ENCODE results near the gene KEAP1.
"Not testable (repeated sequence)": the region's sequence is repeated elsewhere in the genome, so short reads cannot be mapped to it uniquely, and the experiment has no call there.

Gene KEAP1

GRCh38 chr19:10543420-10544241 lies 40.5 kb upstream of the KEAP1 start, which contains the start of gene ATG4D:
TSS of gene ATG4D (plus strand) at chr19:10543904. CDS start at chr19:10544091, 187 bp downstream.
- H3K4me1 ChIP-seq (ENCODE audit: control insufficient read depth, insufficient read depth, low read length): peaks cover 4% of the 10 kb centered on the region; the same call in 1 of the 2 replicates
- DNase-seq (ENCODE audit: low read depth, low spot score): no peak
- H3K9me3 ChIP-seq (ENCODE audit: control insufficient read depth, insufficient read depth, low read length): no peaks in the 10 kb centered on the region
- H3K36me3 ChIP-seq (ENCODE audit: control insufficient read depth, insufficient read depth, low read length): peaks cover 10% of the 10 kb centered on the region
- H3K27me3 ChIP-seq (ENCODE audit: control insufficient read depth, insufficient read depth, low read length): no peaks in the 10 kb centered on the region
- H3K4me3 ChIP-seq (ENCODE audit: low read length): peak within 1 kb of the TSS; percentile 98
- H3K27ac ChIP-seq (ENCODE audit: low read length): no peak within 1 kb of the TSS
- WGBS (ENCODE audit: insufficient coverage, insufficient read length): no CpG with 5 or more reads among the region's 79 CpGs

GRCh38 chr19:10543059-10543419 lies 39.9 kb upstream of the KEAP1 start:
- Histone ChIP-seq H3K4me1 (ENCODE audit: control insufficient read depth, insufficient read depth, low read length) (peaks cover 4% of the 10 kb centered on the region; the same call in 1 of the 2 replicates), H3K27ac (ENCODE audit: low read length) (no peak overlapping the region), H3K4me3 (ENCODE audit: low read length) (peak overlapping the region; percentile 98; the same call in 1 of the 2 replicates), H3K9me3 (ENCODE audit: control insufficient read depth, insufficient read depth, low read length) (no peaks in the 10 kb centered on the region), H3K27me3 (ENCODE audit: control insufficient read depth, insufficient read depth, low read length) (no peaks in the 10 kb centered on the region), H3K36me3 (ENCODE audit: control insufficient read depth, insufficient read depth, low read length) (peaks cover 6% of the 10 kb centered on the region)
- WGBS (ENCODE audit: insufficient coverage, insufficient read length): no CpG with 5 or more reads among the region's 8 CpGs
- DNase-seq (ENCODE audit: low read depth, low spot score): no peak

GRCh38 chr19:10539016-10539415 lies 35.9 kb upstream of the KEAP1 start:
- H3K4me1 ChIP-seq (ENCODE audit: control insufficient read depth, insufficient read depth, low read length); H3K9me3 ChIP-seq (ENCODE audit: control insufficient read depth, insufficient read depth, low read length); DNase-seq (ENCODE audit: low read depth, low spot score); H3K36me3 ChIP-seq (ENCODE audit: control insufficient read depth, insufficient read depth, low read length); H3K4me3 ChIP-seq (ENCODE audit: low read length); H3K27me3 ChIP-seq (ENCODE audit: control insufficient read depth, insufficient read depth, low read length); H3K27ac ChIP-seq (ENCODE audit: low read length): not testable (repeated sequence)
- WGBS (ENCODE audit: insufficient coverage, insufficient read length): no CpG with 5 or more reads among the region's 9 CpGs

- WGBS (ENCODE audit: insufficient coverage, insufficient read length): no CpG with 5 or more reads among the region's 20 CpGs
- H3K9me3 ChIP-seq (ENCODE audit: control insufficient read depth, insufficient read depth, low read length): no peaks in the 10 kb centered on the region
- no peaks in the 10 kb centered on the region for H3K4me1 ChIP-seq (ENCODE audit: control insufficient read depth, insufficient read depth, low read length)
Measured at GRCh38 chr19:10538204-10538983, 35.2 kb upstream of the KEAP1 start.

GRCh38 chr19:10537668-10538067 lies 34.5 kb upstream of the KEAP1 start:
- no peak for DNase-seq (ENCODE audit: low read depth, low spot score)
- no peaks in the 10 kb centered on the region for H3K36me3 ChIP-seq (ENCODE audit: control insufficient read depth, insufficient read depth, low read length)
- H3K27me3 ChIP-seq (ENCODE audit: control insufficient read depth, insufficient read depth, low read length): no peaks in the 10 kb centered on the region
- no peaks in the 10 kb centered on the region for H3K9me3 ChIP-seq (ENCODE audit: control insufficient read depth, insufficient read depth, low read length)
- no peaks in the 10 kb centered on the region for H3K4me1 ChIP-seq (ENCODE audit: control insufficient read depth, insufficient read depth, low read length)
- no peak overlapping the region for H3K27ac ChIP-seq (ENCODE audit: low read length)
- H3K4me3 ChIP-seq (ENCODE audit: low read length): no peak overlapping the region
- WGBS (ENCODE audit: insufficient coverage, insufficient read length): no CpG with 5 or more reads among the region's 11 CpGs

More at GRCh38 chr19:10538204-10538983, 35.2 kb upstream of the KEAP1 start:
- no peaks in the 10 kb centered on the region for H3K36me3 ChIP-seq (ENCODE audit: control insufficient read depth, insufficient read depth, low read length)
- H3K27me3 ChIP-seq (ENCODE audit: control insufficient read depth, insufficient read depth, low read length): no peaks in the 10 kb centered on the region
- H3K4me3 ChIP-seq (ENCODE audit: low read length): no peak overlapping the region
- no peak overlapping the region for H3K27ac ChIP-seq (ENCODE audit: low read length)
- DNase-seq (ENCODE audit: low read depth, low spot score): no peak

GRCh38 chr19:10535613-10536012 lies 32.5 kb upstream of the KEAP1 start:
- H3K4me3 ChIP-seq (ENCODE audit: low read length): no peak overlapping the region
- no peaks in the 10 kb centered on the region for H3K4me1 ChIP-seq (ENCODE audit: control insufficient read depth, insufficient read depth, low read length)
- H3K27ac ChIP-seq (ENCODE audit: low read length): no peak overlapping the region
- H3K9me3 ChIP-seq (ENCODE audit: control insufficient read depth, insufficient read depth, low read length): no peaks in the 10 kb centered on the region
- no peaks in the 10 kb centered on the region for H3K36me3 ChIP-seq (ENCODE audit: control insufficient read depth, insufficient read depth, low read length)
- DNase-seq (ENCODE audit: low read depth, low spot score): no peak
- WGBS (ENCODE audit: insufficient coverage, insufficient read length): no CpG with 5 or more reads among the region's 6 CpGs
- no peaks in the 10 kb centered on the region for H3K27me3 ChIP-seq (ENCODE audit: control insufficient read depth, insufficient read depth, low read length)

- H3K4me3 ChIP-seq (ENCODE audit: low read length): no peak overlapping the region
- DNase-seq (ENCODE audit: low read depth, low spot score): no peak
- no peak overlapping the region for H3K27ac ChIP-seq (ENCODE audit: low read length)
- H3K36me3 ChIP-seq (ENCODE audit: control insufficient read depth, insufficient read depth, low read length): no peaks in the 10 kb centered on the region
- H3K4me1 ChIP-seq (ENCODE audit: control insufficient read depth, insufficient read depth, low read length): no peaks in the 10 kb centered on the region
- H3K9me3 ChIP-seq (ENCODE audit: control insufficient read depth, insufficient read depth, low read length): no peaks in the 10 kb centered on the region
- H3K27me3 ChIP-seq (ENCODE audit: control insufficient read depth, insufficient read depth, low read length): no peaks in the 10 kb centered on the region
- WGBS (ENCODE audit: insufficient coverage, insufficient read length): no CpG with 5 or more reads among the region's 10 CpGs
Measured at GRCh38 chr19:10533646-10534386, 30.7 kb upstream of the KEAP1 start.

GRCh38 chr19:10532457-10532856 lies 29.3 kb upstream of the KEAP1 start:
- H3K4me3 ChIP-seq (ENCODE audit: low read length): no peak overlapping the region
- no peaks in the 10 kb centered on the region for H3K27me3 ChIP-seq (ENCODE audit: control insufficient read depth, insufficient read depth, low read length)
- no CpG with 5 or more reads among the region's 1 CpG for WGBS (ENCODE audit: insufficient coverage, insufficient read length)
- no peak for DNase-seq (ENCODE audit: low read depth, low spot score)
- H3K27ac ChIP-seq (ENCODE audit: low read length): no peak overlapping the region
- H3K36me3 ChIP-seq (ENCODE audit: control insufficient read depth, insufficient read depth, low read length): no peaks in the 10 kb centered on the region
- no peaks in the 10 kb centered on the region for H3K9me3 ChIP-seq (ENCODE audit: control insufficient read depth, insufficient read depth, low read length)
- H3K4me1 ChIP-seq (ENCODE audit: control insufficient read depth, insufficient read depth, low read length): no peaks in the 10 kb centered on the region

- not testable (repeated sequence) for DNase-seq (ENCODE audit: low read depth, low spot score); H3K27ac ChIP-seq (ENCODE audit: low read length); H3K9me3 ChIP-seq (ENCODE audit: control insufficient read depth, insufficient read depth, low read length); H3K4me3 ChIP-seq (ENCODE audit: low read length); H3K36me3 ChIP-seq (ENCODE audit: control insufficient read depth, insufficient read depth, low read length); H3K27me3 ChIP-seq (ENCODE audit: control insufficient read depth, insufficient read depth, low read length); H3K4me1 ChIP-seq (ENCODE audit: control insufficient read depth, insufficient read depth, low read length)
- 100% methylated on average over 2 of the region's 8 CpGs for WGBS (ENCODE audit: insufficient coverage, insufficient read length)
Measured at GRCh38 chr19:10526887-10527286, 23.7 kb upstream of the KEAP1 start.

- Histone ChIP-seq H3K27me3 (ENCODE audit: control insufficient read depth, insufficient read depth, low read length) (no peaks in the 10 kb centered on the region), H3K4me3 (ENCODE audit: low read length) (no peak overlapping the region), H3K27ac (ENCODE audit: low read length) (no peak overlapping the region), H3K9me3 (ENCODE audit: control insufficient read depth, insufficient read depth, low read length) (no peaks in the 10 kb centered on the region), H3K36me3 (ENCODE audit: control insufficient read depth, insufficient read depth, low read length) (no peaks in the 10 kb centered on the region), H3K4me1 (ENCODE audit: control insufficient read depth, insufficient read depth, low read length) (no peaks in the 10 kb centered on the region)
- no CpG with 5 or more reads among the region's 7 CpGs for WGBS (ENCODE audit: insufficient coverage, insufficient read length)
- DNase-seq (ENCODE audit: low read depth, low spot score): no peak
Measured at GRCh38 chr19:10525636-10526035, 22.5 kb upstream of the KEAP1 start.

All from iPS DF 6.9 (cell line).